GM21447 (cell line): ENCODE data around the gene FFAR3.
"Not testable (repeated sequence)": the region's sequence is repeated elsewhere in the genome, so short reads cannot be mapped to it uniquely, and the experiment has no call there.

ENCODE experiments used
- ATAC-seq: cut with Tn5 transposase; IDR thresholded peaks from one replicate; pipeline ENCODE4 v1.9.1; 2021; ENCODE audit not compliant: unreplicated experiment

The FFAR3 gene

DNA sequence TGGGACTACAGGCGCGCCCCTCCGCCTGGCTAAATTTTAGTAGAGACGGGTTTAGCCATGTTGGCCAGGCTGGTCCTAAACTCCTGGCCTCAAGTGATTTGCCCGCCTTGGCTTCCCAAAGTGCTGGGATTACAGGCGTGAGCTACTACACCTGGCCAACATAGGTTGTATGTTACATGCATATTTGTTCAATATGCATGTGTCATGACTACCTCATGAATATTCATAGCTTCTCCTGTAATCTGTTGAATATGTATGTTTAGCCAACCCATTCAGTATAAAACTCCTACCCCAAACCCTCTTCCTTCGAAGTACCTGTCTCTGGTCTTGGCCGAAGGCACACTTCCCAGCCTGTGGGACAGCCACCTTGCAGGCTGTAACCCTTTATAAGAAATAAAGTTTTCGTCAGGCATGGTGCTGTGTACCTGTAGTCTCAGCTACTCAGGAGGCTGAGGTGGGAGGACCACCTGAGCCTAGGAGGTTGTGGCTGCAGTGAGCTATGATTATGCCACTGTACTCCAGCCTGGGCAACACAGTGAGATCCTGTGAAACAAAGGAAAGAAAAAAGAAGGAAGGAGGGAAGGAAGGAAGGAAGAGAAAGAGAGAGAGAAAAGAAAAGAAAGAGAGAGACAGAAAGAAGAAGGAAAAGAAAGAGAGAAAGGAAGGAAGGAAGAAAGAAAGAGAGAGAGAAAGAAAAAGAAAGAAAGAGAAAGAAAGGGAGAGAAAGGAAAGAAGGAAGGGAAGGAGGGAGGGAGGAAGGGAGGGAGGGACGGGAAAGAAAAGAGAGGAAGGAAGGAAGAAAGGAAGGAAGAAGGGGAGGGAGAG lies 41.9 kb downstream of the FFAR3 start:
- ATAC-seq: no peak

DNA sequence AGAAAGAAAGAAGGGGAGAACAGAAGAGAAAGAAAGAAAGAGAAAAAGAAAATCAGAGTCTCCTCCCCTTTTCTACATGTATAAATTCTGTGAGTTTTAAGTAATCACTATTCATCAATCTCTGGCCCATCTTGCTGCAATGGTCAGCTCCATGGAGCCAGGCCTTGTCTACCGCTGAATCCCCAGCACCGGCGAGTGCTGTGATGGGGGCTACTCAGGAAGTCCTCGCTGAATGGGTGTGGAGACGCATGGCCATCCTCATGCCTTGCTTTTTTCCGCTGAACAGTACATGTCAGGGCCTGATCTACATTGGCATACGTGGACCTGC lies 42.5 kb downstream of the FFAR3 start:
- no peak for ATAC-seq

DNA sequence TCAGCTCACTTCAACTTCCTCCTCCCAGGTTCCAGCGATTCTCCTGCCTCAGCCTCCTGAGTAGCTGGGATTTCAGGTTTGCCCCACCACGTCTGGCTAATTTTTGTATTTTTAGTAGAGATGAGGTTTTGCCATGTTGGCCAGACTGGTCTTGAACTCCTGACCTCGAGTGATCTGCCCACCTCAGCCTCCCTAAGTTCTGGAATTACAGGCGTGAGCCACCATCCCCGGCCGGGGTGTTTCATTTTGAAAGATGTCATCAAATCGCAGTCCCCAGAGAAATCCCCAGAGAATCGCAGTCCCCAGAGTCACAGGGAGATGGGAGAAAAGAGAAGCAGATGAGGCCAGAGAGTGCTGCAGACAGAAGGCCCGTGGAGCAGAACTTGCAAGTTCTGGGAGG lies 43.2 kb downstream of the FFAR3 start:
- not testable (repeated sequence) for ATAC-seq

DNA sequence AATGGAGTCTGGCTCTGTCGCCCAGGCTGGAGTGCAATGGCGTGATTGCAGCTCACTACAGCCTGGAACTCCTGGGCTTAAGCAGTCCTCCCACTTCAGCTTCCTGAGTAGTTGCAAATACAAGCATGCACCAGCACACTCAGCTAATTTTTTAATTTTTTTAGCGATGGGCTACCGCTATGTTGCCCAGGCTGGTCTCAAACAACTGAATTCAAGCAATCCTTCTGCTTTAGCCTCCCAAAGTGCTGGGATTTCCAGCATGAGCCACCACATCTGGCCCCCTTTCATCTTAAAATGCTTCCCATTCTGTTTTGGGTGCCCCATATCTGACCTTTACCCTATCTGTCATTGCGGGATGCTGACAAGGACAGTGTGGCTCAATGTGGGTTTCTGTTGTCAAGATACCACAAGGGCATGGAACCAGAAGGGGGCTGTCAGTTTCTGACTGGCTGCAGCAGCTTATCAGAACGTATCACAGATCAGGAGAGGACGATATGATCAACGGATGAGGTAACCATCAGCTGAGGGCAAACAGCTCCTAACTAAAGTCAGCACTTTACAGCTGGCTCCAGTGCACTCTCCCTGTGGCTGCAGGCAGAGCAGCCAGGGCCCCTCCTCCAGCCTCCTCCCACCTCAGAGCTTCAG lies 45.0 kb downstream of the FFAR3 start:
- no peak for ATAC-seq

DNA sequence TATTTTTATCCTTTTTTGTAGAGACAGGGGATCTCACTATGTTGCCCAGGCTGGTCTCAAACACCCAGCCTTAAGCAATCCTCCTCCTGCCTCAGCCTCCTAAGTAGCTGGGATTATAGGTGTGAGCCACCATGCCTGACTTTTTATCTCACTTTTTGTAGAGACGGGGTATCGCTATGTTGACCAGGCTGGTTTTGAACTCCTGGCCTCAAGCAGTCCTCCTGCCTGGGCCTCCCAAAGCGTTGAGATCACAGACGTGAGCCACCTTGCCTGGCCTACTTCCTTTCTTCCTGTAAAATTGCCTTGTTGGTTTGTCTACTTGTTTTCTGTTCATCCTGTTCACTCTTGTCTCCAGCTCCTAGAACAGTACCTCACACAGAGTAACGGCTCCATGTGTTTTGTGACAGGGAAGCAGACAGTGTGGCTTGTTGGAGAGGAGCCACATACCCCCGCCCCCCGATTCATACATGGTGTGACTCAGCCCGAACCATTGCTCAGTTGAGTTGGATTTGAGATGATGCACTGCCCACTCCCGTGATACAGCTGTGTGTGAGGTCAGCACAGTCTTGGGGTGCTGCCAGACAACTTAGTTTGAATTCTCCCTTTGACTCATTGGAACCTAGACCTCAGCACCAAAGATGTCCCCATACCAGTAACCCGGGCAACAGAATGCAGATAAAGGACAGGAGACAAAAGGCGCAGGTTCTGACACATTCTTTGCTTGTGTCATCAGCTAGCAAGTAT lies 46.8 kb downstream of the FFAR3 start:
- peak; percentile 49 for ATAC-seq

DNA sequence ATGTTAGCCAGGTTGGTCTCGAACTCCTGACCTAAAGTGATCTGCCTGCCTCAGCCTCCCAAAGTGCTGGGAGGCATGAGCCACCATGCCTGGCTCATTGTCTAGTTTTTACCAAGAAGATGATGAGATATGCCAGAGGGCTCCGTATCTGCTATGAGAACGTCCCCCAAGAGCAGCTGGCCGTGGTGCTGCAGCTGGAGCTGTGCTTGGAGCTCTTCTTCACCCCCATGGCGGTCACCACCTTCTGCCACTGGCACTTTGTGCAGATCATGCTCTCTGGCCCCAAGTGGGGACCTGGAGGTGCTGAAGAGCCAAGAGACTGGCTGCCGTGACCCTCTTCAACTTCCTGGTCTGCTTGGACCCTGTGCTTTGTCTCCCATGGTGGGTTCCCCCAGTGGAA lies 49.4 kb downstream of the FFAR3 start:
- no peak for ATAC-seq

DNA sequence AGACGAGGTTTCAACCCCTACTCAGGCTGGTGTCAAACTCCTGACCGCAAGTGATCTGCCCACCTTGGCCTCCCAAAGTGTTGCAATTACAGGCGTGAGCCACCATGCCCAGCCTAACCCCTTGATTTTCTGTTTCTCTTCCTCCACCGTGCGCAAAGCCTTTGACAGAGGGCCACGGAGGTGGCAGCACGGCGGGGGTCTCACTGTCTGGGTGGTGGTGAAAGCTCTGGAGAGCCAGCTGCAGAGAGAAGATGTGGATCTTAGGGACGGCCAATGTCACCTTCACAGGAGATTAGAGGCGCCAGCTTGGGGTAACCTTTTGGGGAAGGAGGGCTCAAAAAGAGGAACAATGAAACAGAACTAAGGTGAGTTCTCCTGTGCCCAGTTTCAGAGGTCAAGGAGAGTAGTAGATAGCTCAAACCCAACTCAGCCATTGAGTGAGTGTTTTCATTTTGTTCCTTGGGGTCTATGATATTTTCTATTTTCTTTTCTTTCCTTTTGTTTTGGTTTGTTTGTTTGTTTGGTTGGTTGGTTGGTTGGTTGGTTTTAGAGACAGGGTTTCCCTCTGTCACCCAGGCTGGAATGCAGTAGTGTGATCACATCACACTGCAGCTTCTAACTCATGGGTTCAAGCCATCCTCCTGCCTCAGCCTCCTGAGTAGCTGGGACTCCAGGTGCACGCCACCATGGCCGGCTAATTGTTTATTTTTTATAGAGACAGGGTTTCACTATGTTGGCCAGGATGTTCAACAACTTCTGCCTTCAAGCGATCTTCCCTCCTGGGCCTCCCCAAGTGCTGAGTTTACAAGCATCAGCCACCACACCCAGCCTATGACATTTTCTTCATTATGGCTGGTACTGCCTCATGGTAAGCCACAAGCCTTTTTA lies 50.3 kb downstream of the FFAR3 start:
- peak; percentile 72 for ATAC-seq

DNA sequence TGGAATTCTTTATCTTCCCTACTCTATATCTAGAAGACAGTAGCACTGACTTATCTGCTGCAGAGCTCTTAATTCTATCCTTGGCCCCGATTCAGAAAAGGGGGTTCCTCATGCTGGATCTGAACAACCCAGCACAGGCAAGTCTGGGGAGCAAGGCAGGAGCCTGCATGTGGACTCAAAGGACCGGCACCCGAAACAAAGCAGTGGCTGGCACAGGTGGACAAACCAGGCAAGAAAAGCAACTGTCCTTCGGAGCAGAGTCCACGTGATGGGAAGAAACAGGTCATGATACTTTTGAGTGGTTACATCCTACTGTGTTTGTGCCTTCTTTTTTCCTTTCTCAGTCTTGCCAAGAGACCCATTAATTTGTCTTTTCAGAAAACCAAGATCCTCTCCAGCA lies 50.9 kb downstream of the FFAR3 start:
- ATAC-seq: no peak
